ENCODE data around the gene PRKCB. TPM values are rescaled to one million over a fixed set of nuclear protein-coding genes. Genes with fewer than 3 reads are reported as not detected.

Gene PRKCB
- polyA plus RNA-seq, 1 donor from 2014 or later, result 27.6 TPM

DNA sequence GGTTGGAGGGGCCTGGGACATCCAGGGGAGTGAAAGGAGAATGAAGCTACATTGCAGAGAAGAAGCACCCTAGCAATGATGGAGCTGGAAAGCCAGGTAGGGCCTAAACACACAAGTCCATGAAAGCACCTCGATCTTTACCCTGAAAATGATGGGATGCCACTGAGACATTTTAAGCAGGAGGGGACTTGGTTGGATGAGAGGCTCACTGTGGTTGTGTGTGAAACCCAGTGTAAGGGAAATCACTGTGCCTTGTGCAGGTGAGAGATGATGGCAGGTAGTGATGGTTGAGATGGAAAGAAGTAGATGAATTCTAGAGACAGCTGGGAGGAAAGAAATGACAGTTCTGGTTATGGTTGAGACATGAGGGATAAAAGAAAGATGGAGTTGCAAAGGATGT is 287.5 kb downstream of the PRKCB start:
- no peak overlapping the region for H2AFZ ChIP-seq (ENCODE audit: low read depth, low read length)
- H3K9me3 ChIP-seq (ENCODE audit: low read length), result no peaks in the 10 kb centered on the region
- no peaks in the 10 kb centered on the region for H3K9me2 ChIP-seq (ENCODE audit: insufficient read depth, low read length)
- H3K27me3 ChIP-seq (ENCODE audit: insufficient read depth, low read depth, low read length), result no peaks in the 10 kb centered on the region
- H3K4me3 ChIP-seq (ENCODE audit: low read length), result no peak overlapping the region
- no peaks in the 10 kb centered on the region for H3K79me2 ChIP-seq (replicated peaks; ENCODE audit: insufficient read depth, low read length)
- H3K9ac ChIP-seq (ENCODE audit: low read length), result no peak overlapping the region
- H3K4me2 ChIP-seq (ENCODE audit: low read length), result no peak overlapping the region
- H3K36me3 ChIP-seq (ENCODE audit: insufficient read depth, low read length), result no peaks in the 10 kb centered on the region
- no peak overlapping the region for H3K27ac ChIP-seq (ENCODE audit: low read length)
- no peak for TF ChIP-seq RAD21 (conservative IDR thresholded peaks at IDR 0.05)
- TF ChIP-seq EP300 (conservative IDR thresholded peaks at IDR 0.05; ENCODE audit: poor library complexity, severe bottlenecking), result no peak
- TF ChIP-seq EZH2 (IDR thresholded peaks at IDR 0.05; ENCODE audit: borderline replicate concordance, insufficient read depth, low read length, poor library complexity, severe bottlenecking), result no peak
- TF ChIP-seq POLR2AphosphoS5 (IDR thresholded peaks at IDR 0.05), result no peak
- TF ChIP-seq MXI1 (conservative IDR thresholded peaks at IDR 0.05; ENCODE audit: poor library complexity, severe bottlenecking), result no peak
- TF ChIP-seq, protein P1, sequence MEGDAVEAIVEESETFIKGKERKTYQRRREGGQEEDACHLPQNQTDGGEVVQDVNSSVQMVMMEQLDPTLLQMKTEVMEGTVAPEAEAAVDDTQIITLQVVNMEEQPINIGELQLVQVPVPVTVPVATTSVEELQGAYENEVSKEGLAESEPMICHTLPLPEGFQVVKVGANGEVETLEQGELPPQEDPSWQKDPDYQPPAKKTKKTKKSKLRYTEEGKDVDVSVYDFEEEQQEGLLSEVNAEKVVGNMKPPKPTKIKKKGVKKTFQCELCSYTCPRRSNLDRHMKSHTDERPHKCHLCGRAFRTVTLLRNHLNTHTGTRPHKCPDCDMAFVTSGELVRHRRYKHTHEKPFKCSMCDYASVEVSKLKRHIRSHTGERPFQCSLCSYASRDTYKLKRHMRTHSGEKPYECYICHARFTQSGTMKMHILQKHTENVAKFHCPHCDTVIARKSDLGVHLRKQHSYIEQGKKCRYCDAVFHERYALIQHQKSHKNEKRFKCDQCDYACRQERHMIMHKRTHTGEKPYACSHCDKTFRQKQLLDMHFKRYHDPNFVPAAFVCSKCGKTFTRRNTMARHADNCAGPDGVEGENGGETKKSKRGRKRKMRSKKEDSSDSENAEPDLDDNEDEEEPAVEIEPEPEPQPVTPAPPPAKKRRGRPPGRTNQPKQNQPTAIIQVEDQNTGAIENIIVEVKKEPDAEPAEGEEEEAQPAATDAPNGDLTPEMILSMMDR (IDR thresholded peaks at IDR 0.05; ENCODE audit: poor library complexity, severe bottlenecking), result no peak
- no peak for TF ChIP-seq TAF1 (IDR thresholded peaks at IDR 0.05; ENCODE audit: low read depth)
- TF ChIP-seq SMC3 (conservative IDR thresholded peaks at IDR 0.05; ENCODE audit: poor library complexity), result no peak
- TF ChIP-seq, protein P2, sequence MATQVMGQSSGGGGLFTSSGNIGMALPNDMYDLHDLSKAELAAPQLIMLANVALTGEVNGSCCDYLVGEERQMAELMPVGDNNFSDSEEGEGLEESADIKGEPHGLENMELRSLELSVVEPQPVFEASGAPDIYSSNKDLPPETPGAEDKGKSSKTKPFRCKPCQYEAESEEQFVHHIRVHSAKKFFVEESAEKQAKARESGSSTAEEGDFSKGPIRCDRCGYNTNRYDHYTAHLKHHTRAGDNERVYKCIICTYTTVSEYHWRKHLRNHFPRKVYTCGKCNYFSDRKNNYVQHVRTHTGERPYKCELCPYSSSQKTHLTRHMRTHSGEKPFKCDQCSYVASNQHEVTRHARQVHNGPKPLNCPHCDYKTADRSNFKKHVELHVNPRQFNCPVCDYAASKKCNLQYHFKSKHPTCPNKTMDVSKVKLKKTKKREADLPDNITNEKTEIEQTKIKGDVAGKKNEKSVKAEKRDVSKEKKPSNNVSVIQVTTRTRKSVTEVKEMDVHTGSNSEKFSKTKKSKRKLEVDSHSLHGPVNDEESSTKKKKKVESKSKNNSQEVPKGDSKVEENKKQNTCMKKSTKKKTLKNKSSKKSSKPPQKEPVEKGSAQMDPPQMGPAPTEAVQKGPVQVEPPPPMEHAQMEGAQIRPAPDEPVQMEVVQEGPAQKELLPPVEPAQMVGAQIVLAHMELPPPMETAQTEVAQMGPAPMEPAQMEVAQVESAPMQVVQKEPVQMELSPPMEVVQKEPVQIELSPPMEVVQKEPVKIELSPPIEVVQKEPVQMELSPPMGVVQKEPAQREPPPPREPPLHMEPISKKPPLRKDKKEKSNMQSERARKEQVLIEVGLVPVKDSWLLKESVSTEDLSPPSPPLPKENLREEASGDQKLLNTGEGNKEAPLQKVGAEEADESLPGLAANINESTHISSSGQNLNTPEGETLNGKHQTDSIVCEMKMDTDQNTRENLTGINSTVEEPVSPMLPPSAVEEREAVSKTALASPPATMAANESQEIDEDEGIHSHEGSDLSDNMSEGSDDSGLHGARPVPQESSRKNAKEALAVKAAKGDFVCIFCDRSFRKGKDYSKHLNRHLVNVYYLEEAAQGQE (IDR thresholded peaks at IDR 0.05; ENCODE audit: borderline replicate concordance), result no peak
- H3F3A ChIP-seq (ENCODE audit: insufficient read depth, low read length, poor library complexity, severe bottlenecking), result no peaks in the 10 kb centered on the region
- no peaks in the 10 kb centered on the region for H4K20me1 ChIP-seq (ENCODE audit: insufficient read depth)

DNA sequence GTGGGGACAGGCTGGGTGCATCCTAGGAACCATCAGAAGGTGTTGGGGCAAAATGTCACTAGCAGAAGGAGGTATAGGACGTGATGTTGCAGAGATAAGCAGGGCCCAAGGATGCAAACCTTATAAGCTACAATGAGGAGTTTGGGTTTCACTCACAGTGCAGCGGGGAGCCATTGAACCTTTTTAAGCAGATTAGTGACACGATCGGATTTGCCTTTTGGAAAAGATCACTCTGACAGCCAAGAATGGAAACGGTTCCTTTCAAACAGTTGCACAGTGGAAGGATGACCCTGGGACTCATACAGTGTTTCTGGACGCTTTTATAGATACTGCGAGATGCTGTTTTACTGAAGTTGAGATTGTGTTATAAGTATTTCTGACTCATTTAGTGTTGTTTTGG is 288.5 kb downstream of the PRKCB start:
- no peak overlapping the region for H3K4me2 ChIP-seq (ENCODE audit: low read length)
- H3K27ac ChIP-seq (ENCODE audit: low read length), result no peak overlapping the region
- no peaks in the 10 kb centered on the region for H3K9me2 ChIP-seq (ENCODE audit: insufficient read depth, low read length)
- TF ChIP-seq MXI1 (conservative IDR thresholded peaks at IDR 0.05; ENCODE audit: poor library complexity, severe bottlenecking), result no peak
- TF ChIP-seq RAD21 (conservative IDR thresholded peaks at IDR 0.05), result no peak
- TF ChIP-seq POLR2AphosphoS5 (IDR thresholded peaks at IDR 0.05), result no peak
- no peak for TF ChIP-seq TAF1 (IDR thresholded peaks at IDR 0.05; ENCODE audit: low read depth)
- TF ChIP-seq EP300 (conservative IDR thresholded peaks at IDR 0.05; ENCODE audit: poor library complexity, severe bottlenecking), result no peak
- TF ChIP-seq, protein P2 (IDR thresholded peaks at IDR 0.05; ENCODE audit: borderline replicate concordance), result no peak
- TF ChIP-seq EZH2 (IDR thresholded peaks at IDR 0.05; ENCODE audit: borderline replicate concordance, insufficient read depth, low read length, poor library complexity, severe bottlenecking), result no peak
- TF ChIP-seq SMC3 (conservative IDR thresholded peaks at IDR 0.05; ENCODE audit: poor library complexity), result no peak
- TF ChIP-seq, protein P1 (IDR thresholded peaks at IDR 0.05; ENCODE audit: poor library complexity, severe bottlenecking), result no peak
- H3F3A ChIP-seq (ENCODE audit: insufficient read depth, low read length, poor library complexity, severe bottlenecking), result no peaks in the 10 kb centered on the region
- H4K20me1 ChIP-seq (ENCODE audit: insufficient read depth), result no peaks in the 10 kb centered on the region
- H3K27me3 ChIP-seq (ENCODE audit: insufficient read depth, low read depth, low read length), result no peaks in the 10 kb centered on the region
- no peak overlapping the region for H3K9ac ChIP-seq (ENCODE audit: low read length)
- H3K9me3 ChIP-seq (ENCODE audit: low read length), result no peaks in the 10 kb centered on the region
- no peak overlapping the region for H2AFZ ChIP-seq (ENCODE audit: low read depth, low read length)
- no peaks in the 10 kb centered on the region for H3K79me2 ChIP-seq (replicated peaks; ENCODE audit: insufficient read depth, low read length)
- no peak overlapping the region for H3K4me3 ChIP-seq (ENCODE audit: low read length)
- no peaks in the 10 kb centered on the region for H3K36me3 ChIP-seq (ENCODE audit: insufficient read depth, low read length)

All from neural cell (in vitro differentiated cells).